AG09309 (cell line): ENCODE data around the gene FBXW7.

ENCODE experiments used
- DNase-seq: peaks from one replicate; pipeline ENCODE4 v3.0.0-alpha.2; 2010; ENCODE audit warnings: low read depth
- H3K4me3 ChIP-seq: 2 replicates; pipeline ENCODE4 v1.5.1; 2011; ENCODE audit warnings: mild to moderate bottlenecking, low read depth, low read length, moderate library complexity; ENCODE audit not compliant: control insufficient read depth
- TF ChIP-seq, protein P1 (sequence below): IDR thresholded peaks from 2 replicates; pipeline ENCODE4 v1.5.1; 2011; ENCODE audit warnings: mild to moderate bottlenecking, low read depth, low read length, inconsistent platforms; ENCODE audit not compliant: insufficient read depth, control insufficient read depth; ENCODE audit errors: missing control alignments

The FBXW7 gene

DNA sequence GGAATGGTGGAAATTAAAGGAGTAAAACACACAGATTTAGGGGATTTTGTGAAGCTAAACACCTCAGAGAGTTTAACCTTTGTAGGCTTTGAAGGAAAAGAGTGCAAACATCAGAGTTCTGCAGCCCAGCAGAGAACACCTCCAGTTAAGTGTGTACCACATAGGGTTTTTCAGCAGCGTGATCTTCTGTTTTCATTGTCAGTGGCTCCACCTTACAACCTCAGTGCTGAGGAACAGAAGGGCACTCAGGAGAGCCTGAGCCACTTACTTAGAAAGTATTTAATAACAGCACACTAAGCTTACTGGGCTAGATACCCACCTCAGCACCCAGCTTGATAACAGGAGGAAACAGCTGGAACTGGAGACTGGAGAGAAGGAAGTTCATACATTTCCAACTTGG lies 2.0 kb upstream of the FBXW7 start:
- no peak for DNase-seq
- H3K4me3 ChIP-seq, result no peak overlapping the region
- TF ChIP-seq, protein P1, sequence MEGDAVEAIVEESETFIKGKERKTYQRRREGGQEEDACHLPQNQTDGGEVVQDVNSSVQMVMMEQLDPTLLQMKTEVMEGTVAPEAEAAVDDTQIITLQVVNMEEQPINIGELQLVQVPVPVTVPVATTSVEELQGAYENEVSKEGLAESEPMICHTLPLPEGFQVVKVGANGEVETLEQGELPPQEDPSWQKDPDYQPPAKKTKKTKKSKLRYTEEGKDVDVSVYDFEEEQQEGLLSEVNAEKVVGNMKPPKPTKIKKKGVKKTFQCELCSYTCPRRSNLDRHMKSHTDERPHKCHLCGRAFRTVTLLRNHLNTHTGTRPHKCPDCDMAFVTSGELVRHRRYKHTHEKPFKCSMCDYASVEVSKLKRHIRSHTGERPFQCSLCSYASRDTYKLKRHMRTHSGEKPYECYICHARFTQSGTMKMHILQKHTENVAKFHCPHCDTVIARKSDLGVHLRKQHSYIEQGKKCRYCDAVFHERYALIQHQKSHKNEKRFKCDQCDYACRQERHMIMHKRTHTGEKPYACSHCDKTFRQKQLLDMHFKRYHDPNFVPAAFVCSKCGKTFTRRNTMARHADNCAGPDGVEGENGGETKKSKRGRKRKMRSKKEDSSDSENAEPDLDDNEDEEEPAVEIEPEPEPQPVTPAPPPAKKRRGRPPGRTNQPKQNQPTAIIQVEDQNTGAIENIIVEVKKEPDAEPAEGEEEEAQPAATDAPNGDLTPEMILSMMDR, result no peak

DNA sequence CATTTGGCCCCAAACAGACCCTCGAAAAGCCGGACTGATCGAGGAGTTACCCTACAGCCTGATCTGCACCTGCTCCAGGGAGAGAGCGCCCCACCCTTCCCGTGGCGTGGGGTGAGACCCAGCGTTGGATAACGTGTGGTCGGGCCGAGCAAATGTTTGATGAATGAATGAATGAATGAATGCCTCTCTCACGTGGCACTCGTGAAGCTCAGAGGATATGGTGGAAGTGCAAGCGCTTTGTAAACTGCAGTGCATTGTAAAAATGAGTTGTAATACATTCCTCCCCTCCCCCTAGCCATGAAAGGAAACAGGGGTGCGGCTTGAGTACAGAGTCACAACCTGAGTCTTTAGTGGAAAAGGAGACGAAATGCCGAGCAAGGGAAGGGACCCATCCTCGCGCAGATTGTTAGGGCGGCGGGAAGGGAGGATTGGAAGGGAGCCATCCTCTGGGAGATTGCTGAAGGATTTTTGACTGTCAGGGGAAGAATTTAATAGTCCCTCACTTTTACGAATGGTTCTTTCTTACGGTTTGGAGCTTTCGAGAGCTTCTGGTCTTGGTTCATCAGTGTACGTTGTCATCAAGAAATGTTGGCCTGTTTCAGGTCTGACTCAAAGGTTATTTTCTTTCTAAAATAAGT lies 772 bp upstream of the FBXW7 start:
- TF ChIP-seq, protein P1, result no peak
- H3K4me3 ChIP-seq, result peak overlapping the region; percentile 96
- peak; percentile 4 for DNase-seq

DNA sequence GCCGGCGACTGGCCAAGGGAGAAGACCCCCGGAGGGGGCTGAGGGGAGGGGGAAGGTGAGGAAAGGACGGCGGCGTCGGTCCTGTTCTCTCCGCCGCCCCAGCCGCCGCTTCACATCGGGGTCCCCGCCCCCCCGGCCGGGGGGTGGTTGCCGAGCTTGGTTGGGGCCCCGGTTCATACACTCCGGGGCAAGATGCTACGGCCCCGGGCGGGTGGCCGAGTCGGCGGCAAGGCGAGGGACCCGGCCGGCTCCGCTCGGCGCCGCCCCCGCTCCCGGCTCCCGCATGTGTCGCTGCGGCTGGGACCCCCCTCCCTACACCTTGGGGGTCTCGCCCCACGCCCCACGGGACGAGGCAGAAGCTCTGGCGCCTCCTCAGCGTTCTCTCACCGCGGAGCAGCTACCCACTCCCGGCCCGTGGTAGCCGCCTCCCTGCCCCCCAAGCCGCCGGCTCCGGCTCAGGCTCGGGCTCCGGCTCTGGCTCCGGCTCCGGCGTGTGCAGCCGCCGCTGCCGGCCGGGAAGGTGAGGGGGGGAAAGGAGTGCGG lies 461 bp downstream of the FBXW7 start:
- no peak for DNase-seq
- TF ChIP-seq, protein P1, result no peak
- peak overlapping the region; percentile 96 for H3K4me3 ChIP-seq

DNA sequence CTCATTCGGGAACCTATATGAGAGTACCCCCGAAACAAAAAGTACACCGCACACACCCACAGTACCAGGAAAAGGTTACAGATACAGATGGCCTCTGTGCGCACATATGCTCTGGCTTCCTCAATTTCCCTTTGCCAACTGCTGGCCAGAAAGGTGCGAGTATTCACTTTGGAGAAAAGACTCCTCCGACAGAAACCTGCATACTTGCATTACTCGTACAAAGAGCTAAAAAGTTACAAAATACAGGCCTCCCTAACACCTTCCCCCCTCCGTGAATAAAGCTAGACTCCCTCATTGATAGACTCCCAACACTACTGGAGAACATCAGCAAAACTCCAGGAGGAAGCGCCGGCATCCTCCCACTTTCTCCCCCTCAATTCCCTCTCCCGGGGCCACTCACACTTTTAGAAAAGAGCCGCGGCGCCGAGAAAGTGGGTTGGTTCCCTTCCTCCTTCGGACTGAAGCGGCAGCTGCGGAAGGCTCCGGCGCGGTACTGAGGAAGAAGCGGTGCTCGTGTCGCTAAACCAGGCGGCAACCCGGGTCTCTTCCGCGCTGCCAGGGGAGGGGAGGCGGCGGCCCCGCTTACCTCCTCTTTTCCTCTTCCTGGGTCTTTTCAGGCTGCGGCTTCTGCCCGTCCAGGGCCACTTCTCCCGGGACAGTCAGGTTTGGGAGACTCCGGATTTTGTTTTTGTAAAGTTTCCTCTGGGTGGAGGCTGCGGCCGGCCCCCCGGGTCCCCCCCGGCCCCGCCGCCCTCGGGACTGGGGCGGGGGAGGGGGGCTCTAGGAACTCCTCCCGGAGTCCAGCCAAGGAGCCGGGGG lies 1.1 kb downstream of the FBXW7 start:
- TF ChIP-seq, protein P1, result no peak
- DNase-seq, result no peak
- peak overlapping the region; percentile 96 for H3K4me3 ChIP-seq

DNA sequence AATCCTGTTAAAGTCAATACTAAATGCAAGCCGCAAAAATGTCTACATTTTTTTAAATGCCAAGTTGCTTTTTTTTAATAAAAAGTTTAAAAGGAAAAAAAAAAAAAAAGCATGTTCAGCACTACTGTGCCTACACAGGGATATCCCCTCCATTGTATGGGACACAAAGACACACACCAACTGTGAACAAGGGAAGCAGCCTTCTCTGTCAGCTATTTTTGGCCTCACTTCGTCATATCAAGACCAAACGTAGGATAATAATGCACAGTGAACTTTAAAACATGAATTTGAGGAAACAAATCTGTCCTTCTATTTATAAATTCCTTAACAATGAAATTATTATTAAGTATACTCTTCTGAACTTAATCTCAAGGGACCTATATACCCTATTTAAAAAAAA lies 4.4 kb downstream of the FBXW7 start:
- TF ChIP-seq, protein P1, result no peak

DNA sequence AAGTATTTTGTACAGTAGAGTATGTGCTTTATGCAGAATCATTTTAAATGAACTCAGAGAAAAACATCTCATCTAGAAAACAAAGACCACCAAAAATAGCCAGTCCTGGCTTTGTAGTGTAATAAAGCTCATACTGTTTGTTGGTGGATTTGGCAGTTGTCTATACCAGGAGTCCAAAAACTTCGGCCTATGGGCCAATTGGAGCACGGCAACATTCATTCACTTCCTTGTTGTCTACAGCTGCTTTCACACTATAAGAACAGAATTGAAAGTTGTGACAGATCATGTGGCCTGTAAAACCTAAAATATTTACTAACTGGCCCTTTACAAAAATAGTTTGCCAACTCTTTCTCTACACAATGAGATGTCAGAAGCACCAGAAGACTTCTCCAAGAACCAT lies 5.3 kb downstream of the FBXW7 start:
- DNase-seq, result no peak
- H3K4me3 ChIP-seq, result no peak overlapping the region
- TF ChIP-seq, protein P1, result no peak

More for the DNA sequence above, 4.4 kb downstream of the FBXW7 start:
- DNase-seq, result no peak
- no peak overlapping the region for H3K4me3 ChIP-seq
